NOMO-1 treated with DMSO at 0.1 percent for 48 hours (cell line): Measurements from ENCODE around the gene CHST11.

ENCODE experiments used
- DNase-seq: peaks from one replicate; lab custom pipeline; 2025; ENCODE audit not compliant: unreplicated experiment; lab: John Stamatoyannopoulos, UW

The CHST11 gene

DNA sequence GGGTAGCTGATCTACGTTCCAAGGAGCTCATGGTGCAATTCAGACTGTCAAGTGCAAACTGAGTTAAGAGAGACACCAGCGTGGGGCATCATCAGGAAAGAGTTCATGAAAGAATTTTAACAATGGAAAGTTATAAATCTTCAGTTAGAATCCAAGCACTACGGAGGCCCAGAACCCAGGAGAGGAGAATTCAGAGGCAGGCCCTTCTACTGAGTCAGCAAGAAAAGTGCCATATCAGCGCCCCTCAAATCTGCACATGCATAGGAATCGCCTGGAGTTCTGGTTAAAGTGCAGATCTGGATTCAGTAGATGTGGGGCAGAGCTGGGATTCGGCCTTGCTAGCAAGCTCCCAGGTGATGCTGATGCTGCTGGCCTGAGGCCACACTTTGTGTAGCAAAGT lies 45.9 kb downstream of the CHST11 start:
- DNase-seq = no peak

DNA sequence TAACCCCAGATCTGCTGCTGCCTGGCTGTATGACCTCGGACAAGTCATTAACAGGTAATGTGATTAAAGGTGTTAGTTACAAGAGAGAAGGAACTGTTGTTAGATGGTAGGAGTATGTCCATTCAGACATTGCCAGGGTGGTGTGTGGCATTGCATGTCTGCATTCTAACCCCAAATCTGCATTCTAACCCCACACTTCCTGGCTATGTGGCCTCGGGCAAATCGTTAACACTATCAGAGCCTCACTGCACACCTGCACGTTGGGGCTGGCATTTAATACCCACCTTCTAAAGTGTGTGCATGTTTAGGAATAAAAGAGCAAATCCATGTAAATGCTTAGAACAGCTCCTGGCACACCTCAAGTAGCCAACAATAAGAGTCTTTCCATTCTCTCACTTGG lies 46.4 kb downstream of the CHST11 start:
- no peak for DNase-seq

DNA sequence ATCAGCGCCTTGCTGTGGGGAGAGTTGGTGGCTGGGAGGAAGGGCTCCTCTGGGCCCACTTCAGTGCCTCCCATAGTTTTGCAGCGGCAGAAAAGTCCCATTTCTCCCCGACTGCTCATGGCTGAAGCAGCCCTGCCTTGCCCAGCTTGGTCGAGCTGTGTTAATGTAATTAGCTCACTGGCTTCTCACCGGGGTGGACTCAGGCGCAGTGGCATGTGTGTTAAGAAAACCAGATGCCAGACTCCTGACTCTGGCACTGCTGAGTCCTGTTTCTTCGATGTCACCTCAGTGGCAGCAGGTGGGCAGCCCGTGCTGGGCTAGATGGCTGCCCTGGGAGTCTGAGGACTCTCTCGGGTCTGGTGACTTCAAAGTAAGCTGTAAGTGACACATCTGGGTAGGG lies 47.4 kb downstream of the CHST11 start:
- no peak for DNase-seq

DNA sequence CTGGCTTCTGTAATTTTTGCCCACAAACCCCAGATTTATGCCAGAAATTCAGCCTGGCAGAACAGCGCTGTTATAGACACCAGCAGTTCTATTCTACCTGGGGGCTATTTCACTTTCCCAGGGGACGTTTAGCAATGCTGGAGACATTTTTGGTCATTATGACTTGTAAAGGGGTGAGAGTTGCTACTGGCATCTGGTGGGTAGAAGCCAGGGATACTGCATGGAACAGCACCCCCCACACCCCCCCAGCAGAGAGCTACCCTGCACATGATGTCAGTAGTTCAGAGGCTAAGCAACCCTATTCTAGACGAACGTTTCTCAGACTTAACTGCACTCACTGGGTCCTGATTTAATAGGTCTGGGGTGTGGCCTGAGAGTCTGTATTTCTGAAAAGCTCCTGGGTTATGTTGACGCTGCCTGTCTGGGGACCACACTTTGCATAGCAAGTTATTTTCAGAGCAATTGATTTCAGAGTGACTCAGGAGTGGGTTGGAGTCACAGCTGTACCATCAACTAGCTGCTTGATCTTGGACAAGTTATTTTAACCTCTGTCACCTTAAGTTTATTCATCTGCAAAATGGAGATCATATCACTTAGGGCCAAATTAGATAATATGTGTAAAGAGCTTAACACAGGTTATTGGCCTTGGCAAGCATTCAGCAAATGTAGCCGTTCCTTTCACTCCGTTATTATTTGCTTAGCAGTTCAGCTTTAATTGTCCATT lies 48.5 kb downstream of the CHST11 start:
- DNase-seq = no peak

DNA sequence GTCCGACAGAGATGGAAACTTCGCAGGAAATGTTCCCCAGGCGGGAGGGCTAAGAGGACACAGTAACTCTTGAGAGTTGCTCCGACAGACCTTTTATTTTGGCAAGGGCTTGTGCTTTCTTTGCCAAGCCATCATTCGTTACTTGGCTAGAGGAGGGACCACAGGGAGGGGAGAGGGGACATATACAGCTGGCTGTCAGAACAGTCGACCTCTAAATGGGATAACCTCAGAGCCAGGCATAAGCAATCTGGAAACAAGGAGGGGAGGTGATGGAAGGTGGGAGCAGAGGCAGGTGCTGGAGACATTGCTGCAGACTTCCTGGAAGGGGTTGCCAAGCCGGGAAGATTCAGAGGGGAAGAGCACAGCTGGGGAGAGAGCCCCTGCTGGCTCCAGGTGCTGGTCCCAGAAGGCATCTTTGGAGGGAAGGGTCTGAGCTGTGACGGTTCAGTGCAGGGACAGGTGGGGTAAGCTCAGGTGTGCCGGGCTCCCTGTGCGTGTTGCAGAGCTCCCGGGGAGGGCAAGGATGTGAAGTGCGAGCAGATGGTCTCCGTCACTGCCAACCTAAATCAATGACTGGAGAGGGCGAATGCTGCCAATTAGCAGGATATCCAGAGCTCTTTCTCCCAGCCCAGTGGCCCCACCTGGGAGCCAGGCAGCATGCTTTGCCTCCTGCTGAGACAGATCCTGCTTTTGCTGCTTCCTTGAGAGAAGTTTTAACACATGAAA lies 50.1 kb downstream of the CHST11 start:
- DNase-seq = no peak

DNA sequence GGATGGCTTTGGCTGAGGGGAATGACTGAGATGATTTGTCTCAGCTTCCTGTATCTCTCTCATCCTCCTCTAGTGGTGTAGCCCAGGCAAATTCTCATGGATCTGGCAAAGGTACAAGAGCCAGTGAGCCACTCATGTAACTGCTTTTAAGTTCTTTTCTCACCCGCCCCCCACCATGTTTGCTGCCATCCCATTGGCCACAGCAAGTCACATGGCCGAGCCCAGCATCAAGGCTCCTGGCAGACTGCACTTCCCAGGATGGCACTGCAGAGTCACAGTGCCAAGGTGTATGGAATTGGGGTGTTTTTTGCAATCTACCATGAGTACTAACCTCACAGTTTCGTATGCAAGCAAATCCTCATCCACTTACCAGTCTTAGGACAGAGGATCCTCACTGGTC lies 50.9 kb downstream of the CHST11 start:
- no peak for DNase-seq

DNA sequence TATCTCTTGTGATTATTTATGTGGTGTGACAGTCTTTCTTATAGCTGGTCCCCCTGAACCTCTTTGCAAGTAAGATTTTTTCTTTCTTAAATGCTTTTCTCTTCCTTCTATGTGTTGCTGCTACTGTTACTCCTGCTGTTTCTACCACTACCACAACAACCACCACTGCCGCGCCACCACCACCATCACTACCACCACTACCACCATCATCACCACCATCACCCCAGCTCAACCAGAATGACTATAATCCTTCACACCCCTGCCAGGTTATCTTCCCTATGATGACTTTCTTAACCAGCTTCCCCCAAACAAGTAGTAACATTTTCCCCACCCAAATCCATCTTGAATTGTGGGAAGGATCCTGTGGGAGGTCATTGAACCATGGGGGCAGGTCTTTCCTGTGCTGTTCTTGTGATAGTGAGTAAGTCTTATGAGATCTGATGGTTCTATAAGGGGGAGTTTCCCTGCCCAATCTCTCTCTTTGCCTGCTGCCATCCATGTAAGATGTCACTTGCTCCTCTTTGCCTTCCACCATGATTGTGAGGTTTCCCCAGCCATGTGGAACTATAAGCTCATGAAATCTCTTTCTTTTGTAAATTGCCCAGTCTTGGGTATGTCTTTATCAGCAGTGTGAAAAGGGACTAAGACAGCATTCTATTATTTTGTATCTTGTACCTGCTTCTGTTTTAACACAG lies 52.2 kb downstream of the CHST11 start:
- DNase-seq = no peak

DNA sequence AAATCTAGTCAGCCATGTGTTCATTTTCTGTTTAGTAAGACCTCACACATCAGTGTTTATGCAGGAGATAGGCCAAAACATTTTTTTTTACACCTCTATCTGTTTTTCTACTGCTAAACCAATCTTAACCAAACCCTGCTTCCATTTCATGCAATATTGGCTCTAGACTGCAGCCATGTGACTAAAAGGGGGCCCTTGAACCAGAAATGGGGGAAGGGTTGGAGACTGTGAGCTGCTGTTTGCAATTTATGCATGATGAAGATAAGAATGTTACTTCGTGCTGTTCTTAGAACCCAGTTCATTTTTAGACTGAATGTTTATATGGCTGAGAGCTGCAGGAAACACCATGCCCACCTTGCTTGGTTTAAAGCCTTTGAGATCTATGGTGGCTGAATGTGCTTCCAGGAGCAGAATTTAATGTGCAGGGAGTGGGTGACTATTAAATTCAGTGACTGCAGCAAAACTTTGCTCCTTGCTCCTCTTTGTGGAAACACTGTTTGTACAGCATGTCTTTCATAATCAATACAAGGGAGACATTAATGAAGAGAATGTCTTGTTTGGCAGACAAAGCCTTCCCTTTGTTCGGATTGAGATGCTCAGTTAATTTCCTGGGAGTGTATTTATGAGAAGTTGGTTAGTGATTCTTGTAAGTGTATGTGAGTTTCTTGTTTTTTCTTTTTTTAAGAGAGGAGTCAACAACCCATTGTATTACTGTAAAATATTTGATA lies 53.6 kb downstream of the CHST11 start:
- no peak for DNase-seq

DNA sequence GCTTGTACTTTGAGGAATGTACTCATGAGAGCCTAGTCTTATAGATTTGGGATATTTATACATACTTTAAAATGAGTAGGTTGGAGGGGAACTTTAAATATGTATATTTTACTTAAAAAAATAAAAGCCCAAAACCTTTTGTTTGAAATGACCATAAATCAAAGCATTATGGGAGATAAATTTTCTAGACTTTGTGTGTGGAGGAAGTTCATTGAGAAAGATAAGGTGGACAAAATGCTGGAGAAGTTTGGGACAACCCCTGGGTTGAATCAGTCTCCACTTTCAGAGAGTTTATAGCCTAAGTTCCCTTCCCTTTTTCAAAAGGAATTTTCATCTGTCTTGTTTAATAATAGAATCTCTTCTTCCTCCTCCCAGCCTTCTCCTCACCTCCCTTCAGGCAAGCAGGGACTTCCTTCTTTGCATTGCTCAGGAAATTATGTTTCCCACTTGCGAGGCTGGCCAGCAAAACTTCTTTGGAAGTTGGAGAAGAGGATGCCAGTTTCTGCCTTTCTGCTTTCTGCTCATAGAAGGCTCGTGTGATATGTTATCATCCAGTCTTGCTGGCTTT lies 54.2 kb downstream of the CHST11 start:
- DNase-seq = no peak

DNA sequence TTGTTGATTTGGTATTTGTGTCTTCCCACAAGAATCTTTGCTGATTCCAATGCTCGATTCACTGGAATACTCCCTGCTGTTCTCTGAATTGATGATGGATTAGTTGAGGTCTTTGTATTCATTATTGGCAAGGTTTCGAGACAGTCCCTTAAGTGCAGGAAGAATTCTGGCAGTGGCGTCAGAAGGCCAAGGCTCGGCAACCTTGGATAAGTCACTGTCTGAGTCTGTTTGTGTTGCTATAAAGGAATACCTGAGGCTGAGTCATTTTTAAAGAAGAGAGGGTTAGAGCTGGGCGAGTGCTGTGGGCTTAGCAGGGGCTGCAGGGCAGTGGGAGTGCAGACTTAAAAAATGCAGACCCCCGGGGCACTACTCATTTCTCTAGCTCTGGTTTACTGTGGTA lies 56.9 kb downstream of the CHST11 start:
- no peak for DNase-seq

DNA sequence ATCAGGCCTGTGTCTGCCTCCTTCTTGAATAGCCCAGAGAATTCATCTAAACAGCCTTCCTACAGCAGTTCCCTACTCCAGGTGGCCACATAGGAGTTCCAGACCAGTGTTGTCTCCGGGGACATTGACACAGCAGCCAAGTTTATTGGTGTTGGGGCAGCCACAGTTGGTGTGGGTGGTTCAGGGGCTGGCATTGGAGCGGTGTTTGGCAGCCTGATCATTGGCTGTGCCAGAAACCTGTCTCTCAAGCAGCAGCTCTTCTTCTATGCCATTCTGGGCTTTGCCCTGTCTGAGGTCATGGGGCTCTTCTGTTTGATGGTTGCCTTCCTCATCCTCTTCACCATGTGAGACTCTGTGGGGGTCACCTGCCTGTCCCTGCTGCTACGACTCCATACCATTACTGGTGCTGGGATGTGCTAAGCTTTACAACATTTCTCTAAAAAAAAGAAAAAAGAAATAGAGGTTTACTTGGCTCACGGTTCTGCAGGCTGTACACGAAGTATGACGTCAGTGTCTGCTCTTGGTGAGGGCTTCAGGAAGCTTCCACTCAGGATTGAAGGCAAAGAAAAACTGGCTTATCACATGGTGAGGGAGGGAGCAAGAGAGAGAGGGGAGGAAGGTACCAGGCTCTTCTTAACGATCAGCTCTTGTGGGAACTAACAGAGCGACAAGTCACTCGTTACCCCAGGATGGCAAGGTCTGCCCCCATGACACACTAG lies 57.5 kb downstream of the CHST11 start:
- no peak for DNase-seq

DNA sequence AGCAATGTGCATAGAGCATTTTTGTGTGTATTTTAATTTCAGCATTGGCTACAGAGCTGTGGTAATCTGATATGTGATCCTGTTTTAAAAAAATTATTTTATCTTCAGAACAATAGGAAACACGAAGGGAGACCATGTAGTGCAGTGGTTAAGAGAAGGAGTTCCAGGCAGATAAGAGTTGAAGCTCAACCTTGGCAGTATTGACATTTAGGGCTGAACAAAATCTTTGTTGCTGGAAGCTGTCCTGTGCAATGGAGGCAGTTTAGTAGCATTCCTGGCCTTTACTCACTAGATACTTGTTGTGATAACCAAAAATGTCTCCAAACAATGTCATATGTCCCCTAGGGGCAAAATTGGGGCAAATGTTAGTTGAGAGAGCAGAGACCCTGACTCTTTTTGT lies 59.2 kb downstream of the CHST11 start:
- DNase-seq = no peak

DNA sequence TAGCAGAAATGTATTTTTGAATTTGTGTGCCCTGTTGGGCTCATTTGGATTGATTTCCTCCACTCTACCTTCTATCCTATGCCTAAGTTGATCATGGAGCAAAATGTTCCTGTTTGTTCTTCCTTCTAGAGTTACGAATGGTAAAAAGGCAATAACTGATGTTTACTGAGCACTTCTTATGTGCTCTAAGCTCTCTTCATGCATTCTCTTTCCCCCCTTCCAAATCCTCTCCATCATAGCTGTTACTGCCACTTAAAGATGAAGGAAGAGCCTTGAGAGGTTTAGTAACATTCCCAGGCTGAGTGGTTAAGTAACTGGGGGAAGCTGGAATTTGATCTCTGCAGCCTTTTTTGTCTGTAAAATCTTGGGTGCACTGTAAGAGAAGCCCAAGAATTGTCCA lies 60.1 kb downstream of the CHST11 start:
- DNase-seq = no peak

DNA sequence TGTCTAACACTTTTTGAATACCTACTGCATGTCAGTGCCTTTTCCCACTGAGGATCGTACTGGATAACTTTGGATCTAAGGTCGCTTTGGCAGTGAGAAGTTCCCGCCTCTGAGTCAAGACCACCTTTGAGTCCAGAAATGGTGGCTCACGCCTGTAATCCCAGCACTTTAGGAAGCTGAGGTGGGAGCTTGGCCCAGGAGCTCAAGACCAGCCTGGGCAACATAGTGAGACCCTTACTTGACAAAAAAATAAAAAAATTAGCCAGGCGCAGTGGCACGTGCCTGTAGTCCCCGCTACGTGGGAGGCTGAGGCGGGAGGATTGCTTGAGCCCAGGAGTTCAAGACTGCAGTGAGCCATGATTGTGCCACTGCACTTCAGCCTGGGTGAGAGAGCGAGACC lies 61.1 kb downstream of the CHST11 start:
- no peak for DNase-seq

DNA sequence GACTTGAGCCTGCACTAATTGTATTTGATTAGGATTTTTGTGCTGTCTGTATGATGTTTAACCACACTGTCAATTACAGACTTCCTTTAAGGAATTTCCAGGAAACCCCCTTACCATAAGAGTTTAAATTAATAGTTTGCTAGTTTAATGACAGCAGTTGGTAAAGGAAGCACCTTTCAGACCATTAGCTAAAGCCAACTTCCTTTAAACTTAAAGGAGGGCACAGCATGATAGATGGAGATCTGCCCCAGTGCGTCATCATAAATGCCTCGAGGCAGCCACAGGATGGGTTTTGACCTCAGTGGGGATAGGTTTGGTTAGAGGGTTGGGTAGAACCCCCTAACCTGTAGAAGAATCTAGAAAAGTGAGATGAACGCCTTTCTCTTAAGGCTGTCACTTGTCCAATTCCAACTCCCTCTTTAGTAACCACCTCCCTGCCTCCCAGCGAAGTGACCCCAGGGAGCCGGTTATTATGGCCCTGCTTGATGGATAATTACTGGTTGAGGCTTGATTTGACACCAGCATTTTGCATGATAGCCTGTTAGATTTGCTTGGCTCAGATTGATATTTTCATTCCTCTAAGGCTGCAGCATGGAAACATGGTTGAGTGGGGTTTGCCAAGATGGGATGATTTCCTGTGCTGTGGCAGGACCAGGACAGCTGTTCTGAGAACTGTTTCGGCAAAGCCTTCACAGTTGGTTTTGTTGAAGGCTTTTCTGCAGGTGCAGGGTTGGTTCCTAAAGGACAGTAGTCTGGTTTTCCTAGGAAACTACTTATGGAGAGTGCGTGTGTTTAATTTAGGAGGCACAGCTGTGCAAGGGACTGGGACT lies 62.7 kb downstream of the CHST11 start:
- DNase-seq = no peak

DNA sequence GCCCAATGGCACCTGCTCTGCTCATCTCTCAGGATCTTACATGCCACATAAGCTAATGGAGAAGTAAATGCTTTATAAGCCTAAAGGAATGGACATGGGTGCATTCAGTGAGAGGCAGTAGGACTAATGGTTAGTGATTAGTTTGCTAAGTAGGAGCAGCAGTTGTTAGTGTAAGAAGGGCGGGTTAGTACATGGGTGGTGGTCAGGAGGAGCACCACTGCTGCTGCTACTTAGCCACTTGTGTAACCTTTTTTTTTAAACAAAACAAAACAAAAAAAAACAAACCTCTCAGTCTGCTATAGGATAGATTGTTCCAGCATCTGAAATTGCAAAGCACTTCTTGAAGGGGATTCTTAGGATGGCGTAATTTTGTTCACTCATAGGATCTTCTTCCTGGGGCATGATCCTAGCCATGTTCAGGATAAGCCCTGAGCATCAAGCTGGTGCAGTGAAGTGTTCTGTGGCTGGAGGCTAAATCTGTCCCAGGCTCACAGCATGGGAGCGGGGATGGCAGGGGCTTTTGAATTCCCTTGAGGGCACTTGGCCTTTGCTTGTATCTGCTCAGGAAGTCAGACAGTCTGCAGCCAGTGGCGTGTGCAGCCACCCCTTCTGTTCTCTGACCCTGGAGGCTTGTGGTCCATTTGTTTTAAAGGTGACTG lies 63.6 kb downstream of the CHST11 start:
- no peak for DNase-seq

DNA sequence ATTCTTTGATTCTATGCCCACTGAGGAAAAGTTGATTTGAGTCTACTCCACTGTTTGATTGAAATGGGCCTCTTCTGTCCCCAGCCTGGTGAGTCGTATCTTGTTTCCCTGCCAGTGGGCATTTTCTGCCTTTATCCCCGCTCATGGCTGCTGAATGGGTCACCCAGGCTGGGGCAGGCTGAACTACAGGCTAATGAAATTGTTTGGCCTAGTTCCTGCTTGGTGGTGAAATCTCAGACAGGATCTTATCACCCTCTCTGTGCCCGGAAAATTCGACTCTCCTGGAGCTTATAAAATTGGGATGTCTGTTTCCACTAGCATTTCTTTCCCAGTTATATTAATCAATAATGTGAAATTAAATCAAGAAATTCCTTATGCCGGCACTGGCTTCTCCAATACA lies 65.0 kb downstream of the CHST11 start:
- DNase-seq = no peak

DNA sequence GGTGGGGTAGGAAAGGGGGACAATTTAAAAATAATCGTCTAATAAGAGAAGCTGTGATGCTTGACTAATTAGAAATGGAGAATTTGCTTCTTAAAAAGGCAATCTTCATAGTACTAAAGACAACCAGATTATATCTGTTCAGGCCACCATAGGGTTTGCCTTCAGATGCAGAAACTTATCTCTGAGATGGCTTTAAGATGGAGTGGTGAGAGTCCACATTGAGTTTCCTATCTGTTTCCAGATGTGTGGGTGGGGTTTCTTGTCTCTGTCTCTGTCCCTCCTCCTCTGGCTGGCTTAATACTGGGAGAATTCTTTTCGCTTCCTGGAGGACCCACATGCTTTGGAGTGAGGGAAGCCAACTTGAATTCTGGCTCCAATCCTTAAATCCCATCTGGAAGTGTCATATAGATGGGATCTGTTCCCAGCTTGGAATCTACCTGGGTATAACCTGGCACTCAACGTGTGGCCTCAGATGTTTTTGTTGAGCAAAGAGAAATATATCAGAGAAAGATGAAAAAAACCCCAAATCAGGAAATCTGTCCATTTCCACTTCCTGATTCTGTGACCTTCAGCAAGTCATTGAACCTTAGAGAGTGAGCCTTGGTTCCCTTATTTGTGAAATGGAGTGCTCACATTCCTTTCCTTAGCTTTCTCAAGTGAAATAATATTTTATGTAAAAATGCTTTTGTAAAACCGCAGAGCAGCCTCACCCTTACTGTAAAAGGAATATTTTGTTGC lies 66.4 kb downstream of the CHST11 start:
- DNase-seq = peak; percentile 80
